HG03139 (cell line): ENCODE data around the gene USP4.
A peak's percentile ranks its signal among the peaks of the same experiment; 100 is the strongest.

Experiments
- ATAC-seq: cut with Tn5 transposase; IDR thresholded peaks from one replicate; pipeline ENCODE4 v1.9.1; 2021; ENCODE audit not compliant: unreplicated experiment

USP4 gene

DNA sequence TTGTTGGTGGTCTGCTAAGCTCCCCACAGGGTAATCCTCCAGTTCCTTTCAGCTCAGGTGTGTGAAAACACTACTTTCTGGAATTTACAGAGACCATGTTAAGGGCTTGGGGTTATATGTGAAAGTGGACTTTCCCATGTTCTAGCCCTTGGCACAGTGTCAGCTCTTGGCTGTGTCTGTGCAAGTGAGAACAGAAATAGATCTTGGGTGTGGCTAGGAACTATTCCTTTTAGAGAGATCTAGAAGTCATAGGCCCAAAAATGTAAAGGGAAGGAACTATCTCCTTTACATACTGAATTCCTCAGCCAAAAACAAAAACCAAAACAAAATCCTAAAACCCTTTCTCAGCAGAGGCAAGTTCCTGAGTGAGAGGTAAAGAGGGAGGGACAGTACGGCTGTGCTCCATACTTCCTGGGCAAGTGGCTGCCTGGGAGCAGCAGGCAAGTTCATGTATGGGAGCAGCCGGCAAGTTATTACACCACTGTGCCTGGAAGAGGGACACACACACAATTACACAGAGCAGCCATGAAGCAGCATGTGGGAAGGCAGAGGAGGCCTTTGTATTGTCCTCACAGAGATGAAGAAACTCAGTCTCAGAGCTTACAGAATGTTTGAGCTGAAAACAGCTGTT, 43.0 kb downstream of the USP4 start:
- ATAC-seq: no peak

DNA sequence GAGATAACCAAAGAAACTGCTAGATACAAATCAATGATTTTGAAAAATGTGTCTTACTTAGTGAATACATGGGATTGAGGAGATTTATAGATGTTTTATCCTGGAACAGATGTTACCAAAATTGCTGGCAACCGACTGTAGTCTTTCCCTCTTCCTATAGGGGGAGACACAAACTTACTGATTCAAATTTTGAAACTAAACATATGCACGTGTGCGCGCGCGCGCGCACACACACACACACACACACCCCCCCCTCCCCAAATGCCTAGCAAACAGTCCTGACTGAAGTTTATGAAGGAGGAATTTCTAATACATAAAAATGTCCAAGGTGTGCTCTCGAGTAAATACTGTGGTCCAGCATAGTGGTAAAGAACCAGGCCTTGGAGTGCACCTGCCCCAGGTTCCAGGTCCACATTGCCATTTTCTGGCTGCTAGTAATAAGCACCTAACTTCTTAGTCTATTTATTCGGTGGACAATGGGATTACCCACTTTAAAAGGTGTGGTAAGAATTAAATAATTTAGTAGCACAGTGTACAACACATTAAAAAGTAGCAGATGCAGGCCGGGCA, 44.3 kb downstream of the USP4 start:
- no peak for ATAC-seq

DNA sequence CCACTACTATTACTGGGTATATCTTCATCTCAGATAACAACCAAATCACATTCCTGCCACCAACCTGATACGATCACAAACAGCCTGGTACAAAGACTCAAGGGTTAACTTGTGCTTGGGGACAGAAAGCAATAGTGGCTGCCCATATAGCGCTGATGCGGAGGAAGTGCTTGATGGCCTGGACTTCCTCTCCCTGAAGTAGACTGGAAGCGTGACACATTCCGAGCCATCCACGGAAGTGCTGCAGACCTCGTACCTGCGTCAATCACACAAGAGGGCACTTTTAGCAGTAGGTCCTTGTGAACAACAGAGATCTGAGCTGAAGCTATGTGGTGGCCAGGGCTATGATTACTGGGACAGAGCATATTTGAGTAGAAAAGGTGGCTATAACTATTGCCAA, 45.5 kb downstream of the USP4 start:
- ATAC-seq: no peak

DNA sequence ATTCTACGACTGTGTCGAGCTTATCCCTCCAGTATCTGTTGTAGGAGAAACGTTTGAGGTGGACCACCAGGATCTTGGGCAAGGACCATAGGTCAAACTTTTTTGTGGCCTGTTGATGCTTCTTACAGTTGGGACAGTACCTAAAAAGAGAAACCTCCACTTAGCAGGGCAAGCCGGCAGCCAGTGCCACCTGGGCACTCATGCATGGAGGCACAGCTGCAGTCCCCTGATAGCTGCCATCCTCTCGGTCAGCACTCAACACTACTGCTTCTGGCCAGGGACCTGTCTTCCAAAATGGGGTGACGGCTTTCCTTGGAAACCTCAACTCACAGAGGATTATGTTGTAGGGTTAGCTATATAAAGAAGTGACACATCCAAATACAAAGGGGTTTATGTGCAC, 55.9 kb downstream of the USP4 start:
- no peak for ATAC-seq

DNA sequence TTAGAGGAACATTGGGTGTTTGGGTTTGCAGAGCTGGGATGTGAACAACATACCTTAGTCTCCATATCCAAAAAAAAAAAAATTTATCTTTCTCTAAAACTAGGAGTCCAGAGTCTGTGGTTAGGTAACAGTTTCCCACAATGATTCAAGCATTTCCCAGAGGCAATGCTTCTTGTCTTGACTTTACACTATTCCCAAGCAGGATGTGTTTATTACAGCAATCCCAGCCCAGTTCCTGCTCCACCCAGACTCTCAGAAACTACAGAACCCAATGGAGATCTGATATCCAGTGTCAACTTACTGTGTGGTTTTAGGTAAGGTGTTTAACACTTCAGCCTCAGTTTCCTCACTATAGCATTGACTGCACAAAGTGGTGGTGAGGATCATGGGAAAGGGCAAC, 60.5 kb downstream of the USP4 start:
- no peak for ATAC-seq

DNA sequence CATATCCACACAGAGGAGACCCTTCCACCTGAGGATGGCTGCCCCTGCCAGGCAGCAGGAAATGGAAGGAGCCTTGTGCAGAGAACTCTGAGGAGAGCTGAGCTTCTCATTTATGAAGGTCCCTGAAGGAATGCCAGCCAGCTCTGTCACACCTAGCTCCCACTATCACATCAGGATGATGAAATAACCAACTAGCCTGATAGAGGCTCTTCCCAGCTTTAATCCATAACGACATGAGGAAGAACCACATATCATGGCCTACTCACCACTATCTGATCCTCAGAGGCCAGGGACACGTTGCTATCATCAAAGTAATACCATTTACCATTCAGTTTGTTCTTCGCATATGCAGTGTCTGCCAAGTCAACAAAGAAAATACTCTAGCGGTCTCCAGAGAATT, 61.3 kb downstream of the USP4 start:
- ATAC-seq: no peak

DNA sequence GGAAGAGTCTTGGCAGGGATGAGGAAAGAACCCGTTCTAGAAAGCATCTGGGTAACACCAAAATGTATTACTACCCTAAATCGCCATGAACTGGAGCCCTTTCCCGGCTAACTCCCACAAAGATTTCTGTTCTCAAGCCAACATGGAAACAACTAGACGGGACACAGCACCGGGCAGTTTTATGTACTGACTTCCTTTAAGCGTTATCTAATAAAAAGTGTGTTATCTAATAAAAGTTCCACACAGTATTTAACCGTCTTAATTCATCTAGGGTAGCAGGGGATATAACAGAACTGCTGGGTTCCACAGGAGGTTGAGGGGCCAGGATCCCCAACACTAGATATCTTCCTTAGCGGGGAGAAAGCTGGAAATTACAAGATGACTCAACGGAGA, 62.5 kb downstream of the USP4 start:
- no peak for ATAC-seq

DNA sequence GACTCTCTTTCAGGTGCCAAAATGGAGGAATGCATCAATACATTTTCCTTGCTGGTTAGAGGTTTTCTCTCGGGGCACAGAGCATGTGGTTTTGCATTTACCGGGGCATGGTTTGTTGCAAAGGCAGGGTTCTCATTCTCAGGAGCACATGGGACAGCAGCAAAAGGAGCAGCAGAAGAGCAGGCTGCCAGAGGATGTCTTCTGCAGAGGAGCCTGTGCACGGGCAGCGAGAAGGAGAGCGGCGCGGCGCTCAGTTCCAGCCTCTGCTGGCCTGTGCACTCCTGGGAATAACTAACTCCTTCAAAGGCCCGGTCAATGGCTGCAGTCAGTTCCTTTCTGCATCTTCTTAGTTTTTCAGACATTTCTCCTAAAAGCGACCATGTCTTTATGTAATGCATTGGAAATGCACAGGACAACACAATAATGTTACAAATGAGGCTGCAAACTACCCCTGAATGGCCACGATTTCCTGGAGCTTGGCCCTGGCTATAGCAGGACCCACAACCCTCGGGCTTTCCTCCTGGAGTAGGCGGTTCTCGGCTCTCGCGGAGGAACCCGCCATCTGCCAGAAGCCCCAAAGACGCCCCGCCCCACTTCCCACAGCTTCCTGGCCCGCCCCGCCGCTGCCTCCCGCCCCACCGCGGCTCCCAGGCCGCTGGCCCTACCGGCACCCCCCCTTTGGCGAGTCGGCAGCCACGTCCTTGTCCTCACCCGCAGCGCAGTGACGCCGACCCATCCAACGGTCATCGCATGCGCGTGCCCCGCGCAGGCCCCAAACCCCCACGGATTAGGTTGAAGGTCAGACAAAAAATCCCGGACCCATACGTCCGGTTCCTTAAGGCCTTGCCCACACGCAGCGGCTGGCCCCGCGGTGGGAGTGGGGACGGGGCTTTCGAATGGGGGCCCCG, 63.1 kb downstream of the USP4 start, which contains the start of gene C3orf62:
TSS of gene C3orf62 (minus strand) at position 758 of the 908 bp plus-strand sequence. CDS start at position 398, 360 bp downstream.
- ATAC-seq: peak; percentile 51

DNA sequence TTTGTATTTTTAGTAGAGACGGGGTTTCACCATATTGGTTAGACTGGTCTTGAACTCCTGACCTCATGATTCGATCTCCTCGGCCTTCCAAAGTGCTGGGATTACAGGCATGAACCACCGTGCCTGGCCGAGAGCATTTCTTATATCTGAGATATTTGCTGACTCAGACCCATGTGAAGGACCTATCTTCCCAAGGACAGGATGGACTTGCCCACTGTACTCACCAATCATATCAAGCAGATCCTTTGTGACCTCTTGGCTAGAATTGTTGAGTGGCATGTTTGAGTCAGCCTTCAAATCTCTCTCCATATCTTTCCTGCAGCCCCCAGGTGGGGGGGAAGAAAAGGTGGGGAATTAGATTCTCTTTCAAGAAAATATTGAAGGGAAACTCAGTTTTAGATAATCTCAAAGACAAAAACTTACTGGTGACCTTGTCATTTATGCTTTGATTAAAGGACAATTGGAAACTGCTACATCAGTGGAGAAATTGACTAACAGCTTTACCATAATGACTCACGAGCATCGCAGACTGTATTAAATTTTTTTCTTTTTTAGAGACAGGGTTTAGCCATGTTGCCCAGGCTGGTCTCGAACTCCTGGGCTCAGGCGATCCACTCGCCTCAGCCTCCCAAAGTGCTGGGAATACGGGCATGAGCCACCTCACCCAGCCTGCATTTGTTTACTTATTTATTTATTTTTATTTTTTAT, 65.9 kb downstream of the USP4 start:
- ATAC-seq: no peak

DNA sequence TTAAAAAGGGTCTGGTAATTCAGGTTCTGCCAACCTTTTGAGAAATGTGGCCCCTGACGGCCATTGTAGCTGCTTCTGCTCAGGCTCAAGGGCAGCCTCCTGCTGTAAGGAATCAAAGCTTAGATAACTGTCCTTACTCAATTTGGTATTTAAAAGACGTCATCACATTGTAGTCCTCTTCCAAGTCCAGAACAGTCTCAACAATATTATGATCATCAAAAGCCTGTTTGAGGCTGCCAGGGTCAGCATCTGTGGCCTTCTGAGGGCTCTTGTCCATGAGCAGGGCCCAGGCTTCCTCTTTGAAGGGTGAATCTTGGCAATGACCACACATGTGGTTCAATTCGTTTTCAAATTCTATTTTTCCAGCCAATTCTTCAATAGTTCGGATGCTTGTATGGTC, 68.8 kb downstream of the USP4 start:
- ATAC-seq: no peak

DNA sequence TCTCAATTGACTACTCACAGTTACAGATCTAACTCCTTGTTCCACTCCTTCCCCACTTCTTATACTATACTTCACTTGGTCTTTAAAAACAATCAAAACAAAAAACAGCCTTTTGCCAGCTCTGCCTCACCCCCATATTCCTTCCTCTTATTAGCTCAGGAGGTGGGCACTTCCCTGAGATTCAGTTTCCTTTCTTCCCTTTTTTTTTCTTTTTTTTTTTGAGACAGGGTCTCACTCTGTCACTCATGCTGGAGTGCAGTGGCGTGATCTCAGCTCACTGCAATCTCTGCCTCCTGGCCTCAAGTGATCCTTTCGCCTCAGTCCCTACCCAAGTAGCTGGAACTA, 69.7 kb downstream of the USP4 start:
- ATAC-seq: no peak

DNA sequence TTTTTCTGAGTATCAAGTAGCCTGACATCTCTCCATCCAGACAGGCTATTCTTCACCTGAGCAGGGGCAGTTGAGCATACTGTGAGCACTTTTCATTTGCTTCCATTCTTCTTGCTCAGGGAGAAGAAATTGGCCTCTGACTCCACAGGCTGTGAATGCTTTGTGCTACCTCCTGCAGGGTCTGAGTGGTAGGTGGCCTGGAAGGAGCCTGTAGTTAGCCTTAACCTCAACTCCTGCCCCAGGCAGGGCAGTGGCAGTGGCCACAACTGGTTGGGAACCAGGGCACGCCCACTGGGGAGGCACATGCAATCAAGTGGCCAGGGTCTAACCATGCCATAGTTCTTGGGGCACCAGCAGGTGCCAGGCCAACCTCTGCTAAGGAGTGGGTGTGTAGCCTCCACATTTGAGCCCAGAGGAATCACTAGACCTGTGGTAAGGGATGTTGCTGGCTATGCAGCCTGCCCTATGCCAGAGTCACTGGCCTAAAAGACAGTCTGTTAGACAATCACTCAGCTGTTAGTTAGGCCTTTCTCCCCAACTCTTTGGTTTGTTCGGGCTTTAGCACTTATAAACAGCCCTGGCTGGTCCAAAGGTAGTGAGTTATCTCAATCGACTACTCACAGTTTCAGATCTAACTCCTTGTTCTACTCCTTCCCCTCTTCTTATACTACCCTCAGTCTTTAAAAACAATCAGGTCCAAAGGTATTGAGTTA, 70.3 kb downstream of the USP4 start:
- ATAC-seq: no peak

DNA sequence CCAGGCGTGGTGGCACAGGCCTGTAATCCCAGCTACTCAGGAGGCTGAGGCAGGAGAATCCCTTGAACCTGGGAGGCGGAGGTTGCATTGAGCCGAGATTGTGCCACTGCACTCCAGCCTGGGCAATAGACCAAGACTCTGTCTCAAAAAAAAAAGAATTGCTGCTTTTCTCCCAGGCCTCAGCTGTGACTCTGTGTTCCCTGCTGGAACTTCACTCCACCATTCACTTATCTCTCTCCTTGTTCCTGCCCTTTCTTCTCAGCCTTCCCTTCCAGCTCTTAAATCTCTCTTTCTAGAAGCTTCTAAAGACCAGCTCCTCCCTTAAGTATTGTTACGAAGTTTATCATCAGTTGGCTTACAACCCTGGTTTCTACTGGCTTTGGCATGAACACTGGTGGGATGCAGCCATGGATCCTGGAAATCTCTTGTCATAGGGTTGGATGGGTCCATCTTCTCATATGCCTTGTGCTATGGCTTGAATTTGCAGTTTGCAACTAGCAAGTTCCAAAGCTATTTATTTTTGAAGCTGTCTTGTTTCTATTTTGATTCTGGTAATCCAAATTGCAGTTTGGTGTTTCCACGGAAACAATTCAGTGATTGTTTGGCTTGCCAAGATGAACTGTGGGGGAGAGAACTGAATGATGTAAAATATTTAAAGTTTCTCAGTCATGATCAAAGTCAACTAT, 73.3 kb downstream of the USP4 start:
- ATAC-seq: no peak

DNA sequence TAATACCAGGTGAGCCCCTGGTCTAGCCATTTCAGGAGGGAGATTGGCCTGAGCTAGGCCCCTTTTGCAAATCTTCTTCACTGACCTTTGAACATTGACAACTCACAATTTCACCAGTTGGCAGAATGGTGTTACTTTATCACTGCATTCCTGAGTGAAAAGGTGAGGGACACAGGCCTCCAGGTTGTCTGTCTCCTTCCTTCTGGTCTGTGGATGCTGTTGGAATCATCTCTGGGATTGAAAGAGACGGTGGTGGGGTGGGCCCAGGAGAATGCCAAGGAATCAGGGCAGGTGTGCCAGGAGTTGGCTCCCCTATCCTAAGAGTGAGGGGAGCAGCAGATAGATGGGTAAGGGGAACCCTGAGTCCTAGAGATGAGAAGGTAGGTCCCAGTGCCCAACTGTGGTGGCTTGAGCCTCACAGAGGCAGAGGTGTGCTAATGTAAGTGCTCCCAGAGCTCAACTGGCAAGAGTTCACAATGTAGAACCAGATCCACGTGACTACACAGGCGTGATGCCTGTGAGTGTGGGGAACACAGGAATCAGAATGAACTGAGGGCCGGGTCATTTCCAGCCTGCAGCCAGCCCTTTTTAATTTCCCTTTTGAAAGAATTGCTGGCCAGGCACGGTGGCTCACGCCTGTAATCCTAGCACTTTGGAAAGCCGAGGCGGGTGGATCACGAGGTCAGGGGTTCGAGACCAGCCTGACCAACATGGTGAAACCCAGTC, 74.0 kb downstream of the USP4 start:
- no peak for ATAC-seq

DNA sequence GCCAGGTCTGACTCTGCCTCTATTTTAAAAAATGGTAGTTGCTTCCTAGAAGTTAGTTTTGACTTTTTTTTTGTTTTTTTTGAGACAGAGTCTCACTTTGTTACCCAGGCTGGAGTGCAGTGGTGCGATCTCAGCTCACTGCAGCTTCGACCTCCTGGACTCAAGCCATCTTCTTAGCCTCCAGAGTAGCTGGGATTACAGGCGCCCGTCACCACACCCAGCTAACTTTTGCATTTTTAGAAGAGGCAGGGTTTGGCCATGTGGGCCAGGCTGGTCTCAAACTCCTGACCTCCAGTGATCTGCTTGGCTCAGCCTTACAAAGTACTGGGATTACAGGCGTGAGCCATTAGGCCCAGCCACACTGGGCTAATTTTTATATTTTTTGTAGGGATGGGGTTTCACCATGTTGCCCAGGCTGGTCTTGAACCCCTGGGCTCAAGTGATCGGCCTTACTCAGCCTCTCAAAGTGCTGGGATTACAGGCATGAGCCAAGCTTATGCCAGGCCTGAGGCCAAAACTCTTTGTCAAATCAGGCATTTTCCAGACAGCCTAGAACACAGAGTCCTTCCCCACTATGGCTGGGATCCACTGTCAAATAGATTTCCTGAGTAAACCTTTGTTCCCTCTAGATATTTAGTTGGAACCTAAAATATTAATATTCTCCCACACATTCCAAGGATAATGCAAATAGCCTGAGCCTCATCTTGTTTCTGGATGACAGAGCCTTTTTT, 76.5 kb downstream of the USP4 start:
- no peak for ATAC-seq

DNA sequence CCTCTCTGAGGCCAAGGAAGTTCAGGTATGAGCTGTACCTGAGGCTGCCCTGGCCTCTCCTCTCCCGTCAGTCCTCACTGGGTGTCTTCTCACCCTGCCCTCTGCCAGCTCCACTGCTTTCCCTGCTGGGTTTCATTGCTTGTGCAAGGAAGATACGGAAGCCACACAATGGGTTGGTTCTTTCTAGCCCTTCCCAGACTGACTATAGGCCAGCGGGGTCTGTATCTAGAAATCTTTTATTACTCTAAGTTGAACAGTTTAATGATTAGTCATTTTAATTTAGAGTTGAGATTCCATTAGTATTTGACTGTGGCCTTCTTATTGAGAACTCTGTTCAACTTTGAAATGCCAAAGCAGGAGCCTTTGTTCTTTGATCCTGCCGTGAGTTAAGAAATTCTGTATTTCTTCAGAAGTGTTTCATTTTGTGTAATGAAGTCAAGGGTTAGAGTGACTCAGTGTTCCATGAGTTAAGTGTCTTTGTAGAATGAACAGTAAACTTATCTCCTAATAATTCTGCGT, 79.0 kb downstream of the USP4 start:
- ATAC-seq: no peak

DNA sequence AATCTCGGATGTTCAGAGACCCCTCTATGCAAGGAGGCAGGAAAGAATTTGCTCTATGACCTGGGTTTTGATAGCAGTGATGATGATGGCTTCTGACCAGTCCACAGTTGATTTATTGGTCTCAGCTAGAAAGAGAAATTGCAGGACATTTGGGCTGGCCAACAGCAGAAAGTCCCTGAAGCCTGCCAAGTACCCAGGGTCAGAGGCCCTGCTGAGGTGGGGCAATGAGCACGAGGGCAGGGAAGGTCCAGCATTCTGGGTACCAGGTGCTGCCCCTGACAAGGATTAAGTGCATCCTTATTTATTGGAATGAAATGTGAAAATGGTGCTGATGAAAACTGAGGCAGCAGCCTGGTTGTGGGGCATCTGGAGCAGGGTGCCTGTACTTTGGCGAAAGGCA, 82.7 kb downstream of the USP4 start:
- no peak for ATAC-seq

DNA sequence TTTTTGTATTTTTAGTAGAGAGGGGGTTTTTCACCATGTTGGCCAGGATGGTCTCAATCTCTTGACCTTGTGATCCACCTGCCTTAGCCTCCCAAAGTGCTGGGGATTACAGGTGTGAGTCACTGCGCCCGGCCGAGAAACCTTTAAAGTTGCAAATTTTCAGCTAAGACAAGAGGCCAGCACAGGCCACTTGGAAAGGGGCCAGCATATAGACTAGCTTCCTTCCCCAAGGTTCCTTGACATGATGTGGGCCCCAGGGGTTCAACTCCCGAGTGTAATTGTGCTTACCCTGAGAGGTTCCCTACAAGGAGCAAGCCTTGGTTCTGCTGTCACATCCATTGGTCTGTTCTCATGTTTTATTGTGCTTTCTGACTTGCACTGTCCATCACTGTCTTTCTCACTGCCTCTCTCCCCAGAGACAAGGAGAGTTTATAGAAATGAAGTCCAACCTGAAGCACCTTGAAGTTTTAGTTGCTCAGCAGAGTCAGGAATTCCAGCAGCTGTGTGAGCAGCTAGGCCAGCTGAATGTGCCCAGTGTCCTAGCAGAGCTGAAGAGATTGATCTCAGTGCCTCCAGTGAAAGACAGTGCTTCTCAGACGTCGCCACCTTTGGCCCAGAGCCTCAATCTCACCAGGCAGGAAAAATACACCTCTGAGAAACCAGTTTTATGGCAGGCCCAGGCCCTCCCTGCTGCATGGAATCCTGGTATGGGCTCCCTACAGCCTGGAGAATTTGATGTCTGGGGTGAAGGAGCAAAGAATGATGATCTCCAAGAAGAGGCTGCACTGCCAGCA, 83.9 kb downstream of the USP4 start:
- no peak for ATAC-seq
